HFF-Myc (cell line): Measurements from ENCODE around the gene EVC.

Source experiments
- DNase-seq: peaks from one replicate; pipeline ENCODE4 v3.0.0-alpha.2; 2011; ENCODE audit warnings: low read depth; ENCODE audit errors: extremely low read depth
- H3K4me3 ChIP-seq: replicated peaks from 2 replicates; pipeline ENCODE4 v1.5.1; 2011; ENCODE audit warnings: low read depth, mild to moderate bottlenecking, control low read depth, low read length
- TF ChIP-seq, protein P1 (sequence below): IDR thresholded peaks from 2 replicates; pipeline ENCODE4 v1.5.1; 2012; ENCODE audit warnings: mild to moderate bottlenecking, low read depth, low read length, control low read depth; ENCODE audit errors: missing control alignments

Gene EVC

DNA sequence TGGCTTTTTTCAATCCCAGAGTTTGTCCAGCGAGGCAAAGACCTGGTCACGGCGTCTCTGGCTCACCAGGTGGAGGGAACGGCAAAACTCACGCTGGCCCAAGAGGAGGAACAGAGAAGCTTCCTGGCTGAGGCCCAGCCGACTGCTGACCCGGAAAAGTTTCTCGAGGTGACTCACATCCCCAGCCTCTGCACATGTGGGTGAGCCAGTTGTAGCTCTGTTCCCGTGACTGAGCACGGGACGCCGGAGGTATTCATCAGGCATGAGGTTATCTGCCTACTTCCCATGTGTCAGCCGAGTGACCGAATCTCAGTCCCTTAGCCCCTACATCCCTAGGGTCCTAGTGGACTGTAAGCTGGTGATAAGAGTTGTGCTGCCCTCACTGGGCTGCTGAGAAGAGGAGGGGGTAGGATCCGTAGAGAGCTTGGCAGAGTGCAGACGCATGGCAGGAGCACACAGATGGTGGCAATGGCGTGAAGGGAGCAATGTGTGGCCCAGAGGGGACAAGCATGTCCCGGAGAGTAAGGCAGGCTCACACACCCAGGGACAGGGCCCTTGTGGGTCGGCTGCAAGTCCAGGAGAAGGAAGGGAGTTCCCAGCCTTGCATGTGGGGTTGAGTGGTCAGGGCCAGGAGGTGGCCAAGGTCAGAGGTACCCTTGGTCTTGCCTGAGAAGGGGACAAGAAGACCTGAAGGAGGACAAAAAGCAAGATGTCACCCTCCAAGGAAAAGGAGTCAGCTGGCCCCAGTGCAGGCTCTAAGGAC lies 42.9 kb downstream of the EVC start:
- peak; percentile 89 for DNase-seq
- no peak overlapping the region for H3K4me3 ChIP-seq
- TF ChIP-seq, protein P1, sequence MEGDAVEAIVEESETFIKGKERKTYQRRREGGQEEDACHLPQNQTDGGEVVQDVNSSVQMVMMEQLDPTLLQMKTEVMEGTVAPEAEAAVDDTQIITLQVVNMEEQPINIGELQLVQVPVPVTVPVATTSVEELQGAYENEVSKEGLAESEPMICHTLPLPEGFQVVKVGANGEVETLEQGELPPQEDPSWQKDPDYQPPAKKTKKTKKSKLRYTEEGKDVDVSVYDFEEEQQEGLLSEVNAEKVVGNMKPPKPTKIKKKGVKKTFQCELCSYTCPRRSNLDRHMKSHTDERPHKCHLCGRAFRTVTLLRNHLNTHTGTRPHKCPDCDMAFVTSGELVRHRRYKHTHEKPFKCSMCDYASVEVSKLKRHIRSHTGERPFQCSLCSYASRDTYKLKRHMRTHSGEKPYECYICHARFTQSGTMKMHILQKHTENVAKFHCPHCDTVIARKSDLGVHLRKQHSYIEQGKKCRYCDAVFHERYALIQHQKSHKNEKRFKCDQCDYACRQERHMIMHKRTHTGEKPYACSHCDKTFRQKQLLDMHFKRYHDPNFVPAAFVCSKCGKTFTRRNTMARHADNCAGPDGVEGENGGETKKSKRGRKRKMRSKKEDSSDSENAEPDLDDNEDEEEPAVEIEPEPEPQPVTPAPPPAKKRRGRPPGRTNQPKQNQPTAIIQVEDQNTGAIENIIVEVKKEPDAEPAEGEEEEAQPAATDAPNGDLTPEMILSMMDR, result no peak

DNA sequence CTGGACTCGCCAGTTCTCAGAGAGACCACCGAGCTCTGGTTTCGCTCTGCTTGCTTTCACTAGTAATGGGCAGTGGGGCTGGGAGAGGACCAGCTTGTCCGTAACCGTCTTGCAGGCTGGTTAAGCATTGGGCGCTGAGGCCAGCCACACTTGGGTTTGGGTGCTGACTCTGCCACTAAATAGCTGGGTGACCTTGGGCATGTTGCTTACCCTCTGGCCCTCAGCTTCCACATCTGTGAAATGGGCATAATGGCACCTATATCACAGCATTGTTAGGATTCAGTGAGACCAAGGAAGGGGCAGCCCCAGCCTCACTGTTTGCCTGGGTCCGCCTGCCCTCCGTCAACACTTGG lies 43.5 kb downstream of the EVC start:
- no peak overlapping the region for H3K4me3 ChIP-seq
- no peak for DNase-seq
- TF ChIP-seq, protein P1, result no peak

DNA sequence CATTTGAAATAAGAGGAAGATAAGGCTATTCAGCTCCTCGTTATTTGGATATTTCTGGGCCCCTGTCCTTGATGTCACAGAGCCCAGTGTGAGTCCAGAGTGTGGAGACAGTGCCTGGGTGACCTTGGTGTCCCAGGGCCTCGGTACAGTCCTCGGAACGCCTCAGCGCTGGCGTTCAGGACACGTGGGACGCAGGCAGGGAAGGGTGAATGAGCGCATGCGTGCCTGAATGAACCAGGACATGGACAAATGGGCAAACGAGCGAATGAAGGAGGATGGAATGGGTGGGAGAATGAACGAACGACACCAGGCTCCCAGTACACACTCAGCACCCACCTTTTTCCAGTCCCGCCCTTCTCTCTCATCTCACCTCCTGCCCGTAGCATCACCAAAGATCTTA lies 44.2 kb downstream of the EVC start:
- H3K4me3 ChIP-seq, result no peak overlapping the region
- TF ChIP-seq, protein P1, result no peak
- no peak for DNase-seq

DNA sequence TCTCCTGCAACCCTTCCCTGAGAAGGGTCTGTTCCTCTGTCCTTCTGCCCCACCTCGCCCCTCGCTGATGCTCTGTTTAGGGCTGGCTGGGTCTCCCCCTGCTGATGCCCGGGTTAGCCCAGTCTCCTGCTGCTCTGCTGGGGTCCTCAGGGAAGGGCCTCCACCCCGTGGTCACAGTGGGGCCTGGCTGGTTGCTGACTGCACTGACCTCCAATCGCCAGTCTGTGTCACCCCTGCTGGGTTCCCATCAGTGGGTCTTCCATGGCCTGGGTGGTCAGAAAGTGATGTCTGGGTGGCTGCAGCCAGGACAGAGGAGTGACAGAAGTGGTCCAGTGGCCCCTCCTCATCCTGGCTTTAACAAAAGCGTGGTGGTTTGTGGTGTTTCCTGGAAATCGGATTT lies 44.7 kb downstream of the EVC start:
- no peak for DNase-seq
- TF ChIP-seq, protein P1, result no peak
- no peak overlapping the region for H3K4me3 ChIP-seq

DNA sequence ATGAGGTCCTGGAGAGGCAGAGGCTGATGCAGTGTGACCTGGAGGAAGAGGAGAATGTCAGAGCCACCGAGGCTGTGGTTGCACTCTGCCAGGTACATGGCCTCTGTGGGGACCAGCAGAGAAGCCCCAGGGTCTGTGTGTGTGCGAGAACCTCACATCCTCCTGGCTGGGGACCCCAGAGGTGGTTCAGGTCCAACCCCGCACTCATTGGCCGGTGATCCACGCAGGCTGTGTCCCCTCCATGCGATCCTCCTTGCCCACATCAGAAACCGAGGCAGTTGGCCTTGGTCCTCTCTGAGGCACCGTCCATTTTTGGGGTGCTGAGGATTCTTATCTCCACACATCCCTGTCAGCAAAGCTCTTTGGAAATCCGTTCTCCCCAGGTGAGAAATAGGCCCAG lies 45.3 kb downstream of the EVC start:
- no peak for DNase-seq
- no peak overlapping the region for H3K4me3 ChIP-seq

DNA sequence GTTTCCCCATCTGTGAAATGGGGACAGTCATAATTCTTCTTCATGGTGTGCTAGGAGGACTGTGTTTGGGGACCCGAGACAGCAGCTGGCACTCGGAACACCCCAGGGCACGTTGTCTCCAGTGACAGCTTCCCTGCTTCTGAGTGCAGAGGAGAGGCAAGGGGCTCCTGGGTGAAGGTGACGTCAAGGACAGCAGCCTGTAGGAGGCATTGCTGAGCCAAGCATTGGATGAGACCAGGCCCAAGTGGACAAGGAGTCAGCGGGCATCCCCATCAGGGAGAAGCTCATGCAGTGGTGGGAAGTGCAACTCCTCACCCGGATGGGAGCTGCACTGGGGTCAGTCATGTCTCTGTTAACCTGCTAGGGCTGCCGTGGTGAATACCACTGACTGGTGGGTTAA lies 46.1 kb downstream of the EVC start:
- no peak overlapping the region for H3K4me3 ChIP-seq
- TF ChIP-seq, protein P1, result no peak
- no peak for DNase-seq

More for the DNA sequence above, 45.3 kb downstream of the EVC start:
- TF ChIP-seq, protein P1, result no peak

DNA sequence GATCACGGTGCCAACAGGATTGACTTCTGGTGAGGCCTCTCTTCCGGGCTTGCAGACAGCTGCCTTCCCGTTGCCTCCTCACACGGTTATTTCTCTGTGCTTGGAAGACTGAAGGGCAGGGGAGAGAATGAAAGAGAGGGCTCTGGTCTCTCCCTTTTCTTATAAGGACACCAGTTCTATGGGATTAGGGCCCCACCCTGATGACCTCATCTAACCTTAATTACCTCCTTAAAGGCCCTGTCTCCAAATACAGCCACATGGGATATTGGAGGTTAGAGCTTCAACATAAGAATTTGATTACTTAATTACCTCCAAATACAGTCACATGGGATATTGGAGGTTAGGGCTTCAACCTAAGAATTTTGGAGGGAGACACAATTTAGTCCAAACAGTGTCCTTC lies 46.5 kb downstream of the EVC start:
- DNase-seq, result no peak
- TF ChIP-seq, protein P1, result no peak
- H3K4me3 ChIP-seq, result no peak overlapping the region
